Measurements from ENCODE around the gene CCDC60. TPM values are rescaled to one million over a fixed set of nuclear protein-coding genes. Genes with fewer than 3 reads are reported as not detected.

CCDC60 gene
- total and polyA plus RNA-seq, 2 of the 13 experiments (the other 11 are each of a cell fraction or from before 2014, with no cell fraction given) = not detected

- intact Hi-C loops (cut with micrococcal nuclease; ENCODE audit: unreplicated experiment) (no loop called here), in situ Hi-C loops (cut with HindIII; ENCODE audit: extremely low pct_ligation_motif_present, low pct_unique_long_range_greater_than_20kb) (no loop called here)
- ChIA-PET POLR2A (no interaction called here), CTCF (ENCODE audit: low intra/inter-chr PET ratio, low total read pairs) (no interaction called here)
- H3K27ac ChIP-seq (ENCODE audit: extremely low read length, insufficient read depth, low read length) = no peak overlapping the region
- 49% methylated on average over 3 of the region's 3 CpGs for WGBS (ENCODE audit: low lambda C conversion rate)
- H3K9me3 ChIP-seq (ENCODE audit: low read length) = peaks cover 14% of the 10 kb centered on the region
- no peak overlapping the region for H3K4me2 ChIP-seq (ENCODE audit: low read depth, low read length)
- no TSS peak for BruUV-seq (replicated peaks)
- no peaks in the 10 kb centered on the region; a peak in 1 of 5 replicates for H3K27me3 ChIP-seq (ENCODE audit: control insufficient read depth in 1 of 2, insufficient read depth in 2 of 2, low read length in 2 of 2)
- FAIRE-seq (no peak), DNase-seq (ENCODE audit: low spot score) (no peak), ATAC-seq (no peak)
- no peaks in the 10 kb centered on the region for H3K4me1 ChIP-seq (ENCODE audit: insufficient read depth, low read length)
- H3K79me2 ChIP-seq (ENCODE audit: insufficient read depth, low read length) = no peaks in the 10 kb centered on the region
- no peaks in the 10 kb centered on the region for H3K36me3 ChIP-seq (replicated peaks in 1 of 2; ENCODE audit: control insufficient read depth in 1 of 2, insufficient read depth in 2 of 2, low read length in 2 of 2)
- no peak overlapping the region for H3K9ac ChIP-seq (ENCODE audit: insufficient read depth, low read depth, low read length)
- no peak for TF ChIP-seq ZNF841 (CRISPR knock-in tag; IDR thresholded peaks at IDR 0.05; ENCODE audit: borderline replicate concordance)
- TF ChIP-seq, protein P1, sequence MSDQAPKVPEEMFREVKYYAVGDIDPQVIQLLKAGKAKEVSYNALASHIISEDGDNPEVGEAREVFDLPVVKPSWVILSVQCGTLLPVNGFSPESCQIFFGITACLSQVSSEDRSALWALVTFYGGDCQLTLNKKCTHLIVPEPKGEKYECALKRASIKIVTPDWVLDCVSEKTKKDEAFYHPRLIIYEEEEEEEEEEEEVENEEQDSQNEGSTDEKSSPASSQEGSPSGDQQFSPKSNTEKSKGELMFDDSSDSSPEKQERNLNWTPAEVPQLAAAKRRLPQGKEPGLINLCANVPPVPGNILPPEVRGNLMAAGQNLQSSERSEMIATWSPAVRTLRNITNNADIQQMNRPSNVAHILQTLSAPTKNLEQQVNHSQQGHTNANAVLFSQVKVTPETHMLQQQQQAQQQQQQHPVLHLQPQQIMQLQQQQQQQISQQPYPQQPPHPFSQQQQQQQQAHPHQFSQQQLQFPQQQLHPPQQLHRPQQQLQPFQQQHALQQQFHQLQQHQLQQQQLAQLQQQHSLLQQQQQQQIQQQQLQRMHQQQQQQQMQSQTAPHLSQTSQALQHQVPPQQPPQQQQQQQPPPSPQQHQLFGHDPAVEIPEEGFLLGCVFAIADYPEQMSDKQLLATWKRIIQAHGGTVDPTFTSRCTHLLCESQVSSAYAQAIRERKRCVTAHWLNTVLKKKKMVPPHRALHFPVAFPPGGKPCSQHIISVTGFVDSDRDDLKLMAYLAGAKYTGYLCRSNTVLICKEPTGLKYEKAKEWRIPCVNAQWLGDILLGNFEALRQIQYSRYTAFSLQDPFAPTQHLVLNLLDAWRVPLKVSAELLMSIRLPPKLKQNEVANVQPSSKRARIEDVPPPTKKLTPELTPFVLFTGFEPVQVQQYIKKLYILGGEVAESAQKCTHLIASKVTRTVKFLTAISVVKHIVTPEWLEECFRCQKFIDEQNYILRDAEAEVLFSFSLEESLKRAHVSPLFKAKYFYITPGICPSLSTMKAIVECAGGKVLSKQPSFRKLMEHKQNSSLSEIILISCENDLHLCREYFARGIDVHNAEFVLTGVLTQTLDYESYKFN (CRISPR knock-in tag; conservative IDR thresholded peaks at IDR 0.05) = no peak
- no peak for TF ChIP-seq ZNF224 (CRISPR knock-in tag; IDR thresholded peaks at IDR 0.05)
- TF ChIP-seq AGO1 (IDR thresholded peaks at IDR 0.05; ENCODE audit: low read depth, low read length, poor library complexity, severe bottlenecking) = no peak
- no peak for TF ChIP-seq MZF1 (CRISPR knock-in tag; IDR thresholded peaks at IDR 0.05; ENCODE audit: borderline replicate concordance)
- TF ChIP-seq MTA3 (CRISPR knock-in tag; IDR thresholded peaks at IDR 0.05) = no peak
- no peak overlapping the region for H2AFZ ChIP-seq (ENCODE audit: low read length)
- H4K20me1 ChIP-seq (ENCODE audit: insufficient read depth, low read length) = no peaks in the 10 kb centered on the region
- H3K4me3 ChIP-seq (replicated peaks in 1 of 3; ENCODE audit: insufficient read depth in 1 of 3, low read depth in 2 of 3, low read length in 3 of 3) = no peak overlapping the region
These were observed 126.3 kb downstream of the CCDC60 start for GRCh38 chr12:119460876-119461275.
